Suprapubic skin (tissue), 4 donors: Measurements from ENCODE around the gene NUDT3. TPM values are rescaled to one million over a fixed set of nuclear protein-coding genes. Genes with fewer than 3 reads are reported as not detected.

Experiments
- DNase-seq, 2 donors: peaks; one replicate each; pipeline ENCODE4 v3.0.0-alpha.2; 2019; ENCODE audit warnings: low spot score in 2 of 2
- H3K27ac ChIP-seq: fragments of 200-600 bp; sonication (generic); one replicate; pipeline ENCODE4 v1.5.1; 2019
- H3K27me3 ChIP-seq: fragments of 200-600 bp; sonication (generic); one replicate; pipeline ENCODE4 v1.5.1; 2019
- H3K36me3 ChIP-seq: fragments of 200-600 bp; sonication (generic); one replicate; pipeline ENCODE4 v1.5.1; 2019
- H3K4me1 ChIP-seq: fragments of 200-600 bp; sonication (generic); one replicate; pipeline ENCODE4 v1.5.1; 2019
- H3K4me3 ChIP-seq: fragments of 200-600 bp; sonication (generic); one replicate; pipeline ENCODE4 v1.5.1; 2019; ENCODE audit warnings: mild to moderate bottlenecking
- H3K9me3 ChIP-seq: fragments of 200-600 bp; sonication (generic); one replicate; pipeline ENCODE4 v1.5.1; 2019
- EP300 ChIP-seq: sonication (generic); formaldehyde crosslinking; IDR thresholded peaks from one replicate; pipeline ENCODE4 v1.6.1; 2017; ENCODE audit warnings: antibody characterized with exemption
- POLR2A ChIP-seq, 2 donors: fragments of 450-650 bp; IDR thresholded peaks; one replicate each; pipeline ENCODE4 v1.6.1; 2017; ENCODE audit warnings: antibody characterized with exemption in 2 of 2, mild to moderate bottlenecking in 2 of 2, moderate library complexity in 2 of 2
- POLR2AphosphoS5 ChIP-seq, 3 donors: sonication (generic); formaldehyde crosslinking; IDR thresholded peaks; one replicate each; pipeline ENCODE4 v1.6.1; 2017; ENCODE audit warnings: antibody characterized with exemption in 3 of 3
- WGBS: methylation state at CpG from one replicate; pipeline ENCODE4 v1.1.5; 2018; 5-methylcytosine and 5-hydroxymethylcytosine counted together
- total RNA-seq, 4 donors: library from RNA; depleted of rRNA; stranded (reverse); fragments of >200 nt; gene quantifications; one replicate each; pipeline ENCODE4 v1.1.0, GENCODE V29; 2016
- TF ChIP-seq, protein P1 (sequence below), 2 donors: fragments of 200-600 bp in 1 of 2; fragments of 450-650 bp in 1 of 2; sonication (generic) in 1 of 2; IDR thresholded peaks; one replicate each; pipeline ENCODE4 v1.5.1; 2016 to 2019; ENCODE audit warnings: antibody characterized with exemption in 2 of 2, mild to moderate bottlenecking in 1 of 2, moderate library complexity in 1 of 2

NUDT3 gene
- total RNA-seq, 4 donors from 2014 or later, result 23.2 to 34.6 (median 28.0) TPM

DNA sequence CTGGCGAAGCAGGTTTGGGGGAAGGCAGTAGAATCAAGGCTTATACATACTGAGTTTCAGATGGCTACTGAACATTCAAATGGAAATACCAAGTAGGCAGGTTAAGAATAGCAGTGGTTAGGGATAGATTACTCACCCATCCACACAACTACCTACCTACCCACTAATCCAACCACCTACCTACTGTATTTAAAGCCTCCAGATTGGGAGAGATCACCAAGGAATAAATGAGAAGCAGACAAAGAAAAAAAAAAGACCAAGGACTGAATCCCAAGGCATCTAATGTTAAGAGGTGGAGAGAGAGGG, 75.3 kb downstream of the NUDT3 start:
- DNase-seq, result no peak
- H3K27me3 ChIP-seq, result no peaks in the 10 kb centered on the region
- H3K36me3 ChIP-seq, result no peaks in the 10 kb centered on the region
- no peak for TF ChIP-seq POLR2A (IDR thresholded peaks at IDR 0.05)
- 88% methylated on average over 1 of the region's 1 CpG for WGBS
- peaks cover 31% of the 10 kb centered on the region for H3K4me1 ChIP-seq
- no peaks in the 10 kb centered on the region for H3K9me3 ChIP-seq
- no peak overlapping the region for H3K27ac ChIP-seq
- H3K4me3 ChIP-seq, result no peak overlapping the region

DNA sequence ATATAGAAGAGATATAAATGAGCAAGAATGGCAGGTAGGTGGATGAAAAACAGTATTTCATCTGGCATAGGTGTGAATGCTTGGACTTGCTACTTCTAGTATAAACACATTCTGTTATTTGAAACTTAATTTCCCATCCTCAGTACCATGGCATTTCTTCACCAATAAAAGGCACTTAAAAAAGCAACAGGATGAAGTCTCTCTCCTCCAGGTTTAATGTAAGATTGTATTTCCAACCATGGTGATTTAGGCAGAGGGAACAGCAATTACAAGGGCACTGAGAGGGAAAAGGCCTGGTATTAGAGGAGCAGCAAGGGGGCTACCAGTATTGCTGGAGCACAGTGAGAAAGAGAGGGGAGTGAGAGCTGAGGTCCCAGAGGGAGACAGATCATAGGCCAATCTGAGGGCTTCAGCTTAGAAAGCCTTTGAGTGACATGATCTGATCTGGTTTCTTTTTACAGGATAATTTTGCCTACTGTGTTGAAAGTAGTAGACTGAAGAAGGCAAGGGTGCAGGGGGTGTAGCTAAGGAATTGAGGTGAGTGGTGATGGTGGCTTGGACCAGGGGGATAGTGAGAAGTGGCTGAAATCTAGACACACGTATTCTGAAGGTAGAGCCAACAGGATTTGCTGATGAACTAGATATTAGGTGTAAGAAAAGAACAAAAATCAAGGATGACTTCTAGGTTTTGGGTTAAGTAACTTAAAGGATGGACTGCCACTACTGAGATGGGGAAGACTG, 75.9 kb downstream of the NUDT3 start:
- DNase-seq, result no peak
- 100% methylated on average over 1 of the region's 1 CpG for WGBS
- peaks cover 31% of the 10 kb centered on the region for H3K4me1 ChIP-seq
- TF ChIP-seq POLR2A (IDR thresholded peaks at IDR 0.05), result no peak
- no peak for TF ChIP-seq POLR2AphosphoS5 (IDR thresholded peaks at IDR 0.05)
- TF ChIP-seq EP300, result no peak
- TF ChIP-seq, protein P1, sequence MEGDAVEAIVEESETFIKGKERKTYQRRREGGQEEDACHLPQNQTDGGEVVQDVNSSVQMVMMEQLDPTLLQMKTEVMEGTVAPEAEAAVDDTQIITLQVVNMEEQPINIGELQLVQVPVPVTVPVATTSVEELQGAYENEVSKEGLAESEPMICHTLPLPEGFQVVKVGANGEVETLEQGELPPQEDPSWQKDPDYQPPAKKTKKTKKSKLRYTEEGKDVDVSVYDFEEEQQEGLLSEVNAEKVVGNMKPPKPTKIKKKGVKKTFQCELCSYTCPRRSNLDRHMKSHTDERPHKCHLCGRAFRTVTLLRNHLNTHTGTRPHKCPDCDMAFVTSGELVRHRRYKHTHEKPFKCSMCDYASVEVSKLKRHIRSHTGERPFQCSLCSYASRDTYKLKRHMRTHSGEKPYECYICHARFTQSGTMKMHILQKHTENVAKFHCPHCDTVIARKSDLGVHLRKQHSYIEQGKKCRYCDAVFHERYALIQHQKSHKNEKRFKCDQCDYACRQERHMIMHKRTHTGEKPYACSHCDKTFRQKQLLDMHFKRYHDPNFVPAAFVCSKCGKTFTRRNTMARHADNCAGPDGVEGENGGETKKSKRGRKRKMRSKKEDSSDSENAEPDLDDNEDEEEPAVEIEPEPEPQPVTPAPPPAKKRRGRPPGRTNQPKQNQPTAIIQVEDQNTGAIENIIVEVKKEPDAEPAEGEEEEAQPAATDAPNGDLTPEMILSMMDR (IDR thresholded peaks at IDR 0.05), result no peak
- no peaks in the 10 kb centered on the region for H3K9me3 ChIP-seq
- no peaks in the 10 kb centered on the region for H3K27me3 ChIP-seq
- H3K4me3 ChIP-seq, result no peak overlapping the region
- H3K27ac ChIP-seq, result no peak overlapping the region
- H3K36me3 ChIP-seq, result no peaks in the 10 kb centered on the region

DNA sequence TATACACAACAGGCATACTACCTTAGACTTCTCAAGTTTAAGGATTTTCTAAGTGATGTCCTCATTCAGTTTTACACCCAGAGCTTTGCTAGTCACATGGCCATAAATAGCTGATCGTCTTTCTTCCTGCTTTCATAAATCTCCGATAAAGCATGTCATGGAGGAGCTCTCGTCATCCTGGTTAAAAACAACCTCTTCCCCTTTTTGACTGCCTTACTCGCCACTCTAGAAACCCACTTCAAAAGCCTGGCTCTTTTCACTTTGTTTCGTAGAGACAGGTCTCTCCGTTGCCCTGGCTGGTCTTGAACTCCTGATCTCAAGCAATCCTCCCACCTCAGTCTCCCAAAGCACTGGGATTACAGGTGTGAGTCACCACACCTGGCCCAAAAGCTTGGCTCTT, 76.7 kb downstream of the NUDT3 start:
- 81% methylated on average over 6 of the region's 6 CpGs for WGBS
- H3K9me3 ChIP-seq, result no peaks in the 10 kb centered on the region
- H3K4me3 ChIP-seq, result no peak overlapping the region
- H3K4me1 ChIP-seq, result peaks cover 31% of the 10 kb centered on the region
- DNase-seq, result no peak
- H3K27ac ChIP-seq, result no peak overlapping the region
- TF ChIP-seq EP300 (no peak), POLR2AphosphoS5 (IDR thresholded peaks at IDR 0.05) (no peak), POLR2A (IDR thresholded peaks at IDR 0.05) (no peak)
- TF ChIP-seq, protein P1 (IDR thresholded peaks at IDR 0.05), result no peak
- no peaks in the 10 kb centered on the region for H3K27me3 ChIP-seq
- H3K36me3 ChIP-seq, result no peaks in the 10 kb centered on the region

DNA sequence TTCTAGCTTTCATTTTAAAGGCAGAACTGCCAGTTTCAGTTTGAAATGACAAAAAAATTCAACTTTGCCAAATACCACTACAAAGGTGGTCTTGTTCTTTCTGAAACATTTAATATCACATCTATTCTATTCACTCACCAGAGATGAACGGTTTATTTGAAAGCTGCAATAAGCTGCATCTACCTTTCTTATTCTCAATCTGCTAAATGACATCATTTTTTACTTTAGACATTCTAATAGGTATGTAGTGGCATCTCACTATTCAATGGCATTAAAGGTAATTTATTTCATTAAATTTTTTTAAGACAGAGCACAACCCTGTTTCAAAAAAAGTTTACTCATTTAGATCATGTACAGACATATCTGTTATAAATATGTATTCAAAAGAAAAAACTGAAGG, 77.2 kb downstream of the NUDT3 start:
- no peak overlapping the region for H3K4me3 ChIP-seq
- H3K4me1 ChIP-seq, result peaks cover 31% of the 10 kb centered on the region
- TF ChIP-seq POLR2AphosphoS5 (IDR thresholded peaks at IDR 0.05), result no peak
- no peak for TF ChIP-seq POLR2A (IDR thresholded peaks at IDR 0.05)
- TF ChIP-seq, protein P1 (IDR thresholded peaks at IDR 0.05), result no peak
- TF ChIP-seq EP300, result no peak
- DNase-seq, result no peak
- H3K27me3 ChIP-seq, result no peaks in the 10 kb centered on the region
- H3K36me3 ChIP-seq, result no peaks in the 10 kb centered on the region
- H3K27ac ChIP-seq, result no peak overlapping the region
- WGBS, result 83% methylated on average over 1 of the region's 1 CpG
- no peaks in the 10 kb centered on the region for H3K9me3 ChIP-seq

DNA sequence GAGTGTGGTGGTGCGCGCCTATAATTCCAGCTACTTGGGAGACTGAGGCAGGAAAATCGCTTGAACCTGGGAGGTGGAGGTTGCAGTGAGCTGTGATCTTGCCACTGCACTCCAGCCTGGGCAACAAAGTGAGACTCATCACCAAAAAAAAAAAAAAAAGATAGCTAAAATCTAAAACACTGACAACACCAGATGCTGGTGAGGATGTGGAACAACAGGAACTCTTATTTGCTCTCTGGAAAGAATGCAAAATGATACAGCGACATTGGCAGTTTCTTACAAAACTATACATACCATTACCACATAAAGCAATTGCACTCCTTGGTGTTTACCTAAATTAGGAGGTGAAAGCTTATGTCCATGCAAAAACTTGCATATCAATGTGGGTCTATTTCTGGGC, 80.2 kb downstream of the NUDT3 start:
- no peaks in the 10 kb centered on the region for H3K27me3 ChIP-seq
- H3K27ac ChIP-seq, result no peak overlapping the region
- no peaks in the 10 kb centered on the region for H3K9me3 ChIP-seq
- 92% methylated on average over 4 of the region's 4 CpGs for WGBS
- TF ChIP-seq POLR2AphosphoS5 (IDR thresholded peaks at IDR 0.05), result no peak
- TF ChIP-seq, protein P1 (IDR thresholded peaks at IDR 0.05), result no peak
- TF ChIP-seq EP300, result no peak
- TF ChIP-seq POLR2A (IDR thresholded peaks at IDR 0.05), result no peak
- peaks cover 5% of the 10 kb centered on the region for H3K4me1 ChIP-seq
- no peak overlapping the region for H3K4me3 ChIP-seq
- DNase-seq, result no peak
- H3K36me3 ChIP-seq, result no peaks in the 10 kb centered on the region

DNA sequence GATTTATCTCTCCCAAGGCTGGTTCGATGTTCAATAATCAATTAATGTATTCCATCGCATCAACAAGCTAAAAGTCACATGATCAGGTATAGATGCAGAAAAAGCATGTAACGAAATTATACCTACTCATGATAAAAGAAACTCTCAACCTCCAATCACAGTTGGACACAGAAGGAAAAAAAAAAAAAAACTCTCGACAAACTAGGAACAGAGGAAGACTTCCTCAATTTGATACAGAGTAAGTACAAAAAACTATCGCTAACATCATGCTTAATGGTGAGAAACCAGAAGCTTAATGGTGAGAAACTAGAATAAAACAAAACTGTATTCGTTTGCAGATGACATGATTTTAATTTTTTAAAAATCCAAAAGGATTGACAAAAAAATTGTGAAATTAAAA, 81.7 kb downstream of the NUDT3 start:
- Histone ChIP-seq H3K36me3 (no peaks in the 10 kb centered on the region), H3K27ac (no peak overlapping the region), H3K4me1 (peaks cover 9% of the 10 kb centered on the region), H3K9me3 (no peaks in the 10 kb centered on the region), H3K27me3 (no peaks in the 10 kb centered on the region), H3K4me3 (no peak overlapping the region)
- TF ChIP-seq EP300 (no peak), POLR2A (IDR thresholded peaks at IDR 0.05) (no peak), POLR2AphosphoS5 (IDR thresholded peaks at IDR 0.05) (no peak)
- TF ChIP-seq, protein P1 (IDR thresholded peaks at IDR 0.05), result no peak
- no peak for DNase-seq
- 92% methylated on average over 6 of the region's 6 CpGs for WGBS
